C4-2B (cell line): ENCODE data around the gene BCKDK.

Experiments used
- H3K27ac ChIP-seq: fragments of 450-650 bp; 2 replicates; pipeline ENCODE4 v1.5.1; 2017
- CTCF ChIP-seq: fragments of 450-650 bp; conservative IDR thresholded peaks from 2 replicates; pipeline ENCODE4 v1.5.1; 2017; ENCODE audit warnings: mild to moderate bottlenecking
- ZFX ChIP-seq: fragments of 450-650 bp; IDR thresholded peaks from 2 replicates; pipeline ENCODE4 v1.6.1; 2017

BCKDK gene

GRCh38 chr16:31067342-31067741 is 40.8 kb upstream of the BCKDK start:
- H3K27ac ChIP-seq, result no peak overlapping the region
- TF ChIP-seq CTCF, result no peak
- TF ChIP-seq ZFX, result no peak

GRCh38 chr16:31071861-31072260 is 36.3 kb upstream of the BCKDK start:
- TF ChIP-seq ZFX (no peak), CTCF (no peak)
- H3K27ac ChIP-seq, result peak overlapping the region; percentile 91

GRCh38 chr16:31072540-31073141 is 35.5 kb upstream of the BCKDK start:
- H3K27ac ChIP-seq, result peak overlapping the region; percentile 91
- TF ChIP-seq CTCF (no peak), ZFX (no peak)

- H3K27ac ChIP-seq, result peak overlapping the region; percentile 91
- TF ChIP-seq ZFX (peak; percentile 78; the same call in 1 of the 2 replicates), CTCF (no peak)
Observed at GRCh38 chr16:31073142-31073969, 34.8 kb upstream of the BCKDK start.

- peak within 1 kb of the TSS; percentile 91 for H3K27ac ChIP-seq
- TF ChIP-seq CTCF (no peak), ZFX (no peak)
Observed at GRCh38 chr16:31073970-31074813, 34.0 kb upstream of the BCKDK start, which contains the start of the genes ZNF646 and ZNF668. ZNF646 (plus strand) TSS chr16:31074422; CDS start chr16:31076325, 1,903 bp downstream. ZNF668 (minus strand) TSS chr16:31074240; CDS start chr16:31064459, 9,781 bp downstream.

GRCh38 chr16:31074814-31075183 is 33.4 kb upstream of the BCKDK start:
- peak overlapping the region; percentile 91 for H3K27ac ChIP-seq
- TF ChIP-seq ZFX, result no peak
- TF ChIP-seq CTCF, result no peak
